Cardiac fibroblast (primary cell): ENCODE data around the gene JAKMIP1.

Experiments
- DNase-seq, 2 donors: peaks; one replicate each; pipeline versions ENCODE4 v3.0.0 to v3.0.0-alpha.2; 2010; ENCODE audit warnings: low read depth in 2 of 2
- H3K4me3 ChIP-seq, 2 donors: replicated peaks in 1 of 2; 1 replicate in 1 of 2; 2 replicates in 1 of 2; pipeline ENCODE4 v1.5.1; 2011; ENCODE audit warnings: low read depth in 2 of 2, low read length in 2 of 2, mild to moderate bottlenecking in 2 of 2, moderate library complexity in 1 of 2
- TF ChIP-seq, protein P1 (sequence below): IDR thresholded peaks from one replicate; pipeline ENCODE4 v1.5.1; 2011; ENCODE audit warnings: low read depth, mild to moderate bottlenecking, low read length, inconsistent platforms

Gene JAKMIP1

GRCh38 chr4:5992828-5993321 is 207.5 kb downstream of the JAKMIP1 start:
- no peak for DNase-seq
- H3K4me3 ChIP-seq, result no peak overlapping the region
- TF ChIP-seq, protein P1, sequence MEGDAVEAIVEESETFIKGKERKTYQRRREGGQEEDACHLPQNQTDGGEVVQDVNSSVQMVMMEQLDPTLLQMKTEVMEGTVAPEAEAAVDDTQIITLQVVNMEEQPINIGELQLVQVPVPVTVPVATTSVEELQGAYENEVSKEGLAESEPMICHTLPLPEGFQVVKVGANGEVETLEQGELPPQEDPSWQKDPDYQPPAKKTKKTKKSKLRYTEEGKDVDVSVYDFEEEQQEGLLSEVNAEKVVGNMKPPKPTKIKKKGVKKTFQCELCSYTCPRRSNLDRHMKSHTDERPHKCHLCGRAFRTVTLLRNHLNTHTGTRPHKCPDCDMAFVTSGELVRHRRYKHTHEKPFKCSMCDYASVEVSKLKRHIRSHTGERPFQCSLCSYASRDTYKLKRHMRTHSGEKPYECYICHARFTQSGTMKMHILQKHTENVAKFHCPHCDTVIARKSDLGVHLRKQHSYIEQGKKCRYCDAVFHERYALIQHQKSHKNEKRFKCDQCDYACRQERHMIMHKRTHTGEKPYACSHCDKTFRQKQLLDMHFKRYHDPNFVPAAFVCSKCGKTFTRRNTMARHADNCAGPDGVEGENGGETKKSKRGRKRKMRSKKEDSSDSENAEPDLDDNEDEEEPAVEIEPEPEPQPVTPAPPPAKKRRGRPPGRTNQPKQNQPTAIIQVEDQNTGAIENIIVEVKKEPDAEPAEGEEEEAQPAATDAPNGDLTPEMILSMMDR, result no peak

- no peak overlapping the region for H3K4me3 ChIP-seq
- TF ChIP-seq, protein P1, result no peak
- no peak for DNase-seq
These were observed 208.1 kb downstream of the JAKMIP1 start for GRCh38 chr4:5992171-5992827.

- H3K4me3 ChIP-seq, result no peak overlapping the region
- TF ChIP-seq, protein P1, result no peak
- DNase-seq, result no peak
These were observed 208.9 kb downstream of the JAKMIP1 start for GRCh38 chr4:5991405-5991804.

GRCh38 chr4:5990446-5991160 is 209.7 kb downstream of the JAKMIP1 start:
- TF ChIP-seq, protein P1, result no peak
- no peak for DNase-seq

DNA sequence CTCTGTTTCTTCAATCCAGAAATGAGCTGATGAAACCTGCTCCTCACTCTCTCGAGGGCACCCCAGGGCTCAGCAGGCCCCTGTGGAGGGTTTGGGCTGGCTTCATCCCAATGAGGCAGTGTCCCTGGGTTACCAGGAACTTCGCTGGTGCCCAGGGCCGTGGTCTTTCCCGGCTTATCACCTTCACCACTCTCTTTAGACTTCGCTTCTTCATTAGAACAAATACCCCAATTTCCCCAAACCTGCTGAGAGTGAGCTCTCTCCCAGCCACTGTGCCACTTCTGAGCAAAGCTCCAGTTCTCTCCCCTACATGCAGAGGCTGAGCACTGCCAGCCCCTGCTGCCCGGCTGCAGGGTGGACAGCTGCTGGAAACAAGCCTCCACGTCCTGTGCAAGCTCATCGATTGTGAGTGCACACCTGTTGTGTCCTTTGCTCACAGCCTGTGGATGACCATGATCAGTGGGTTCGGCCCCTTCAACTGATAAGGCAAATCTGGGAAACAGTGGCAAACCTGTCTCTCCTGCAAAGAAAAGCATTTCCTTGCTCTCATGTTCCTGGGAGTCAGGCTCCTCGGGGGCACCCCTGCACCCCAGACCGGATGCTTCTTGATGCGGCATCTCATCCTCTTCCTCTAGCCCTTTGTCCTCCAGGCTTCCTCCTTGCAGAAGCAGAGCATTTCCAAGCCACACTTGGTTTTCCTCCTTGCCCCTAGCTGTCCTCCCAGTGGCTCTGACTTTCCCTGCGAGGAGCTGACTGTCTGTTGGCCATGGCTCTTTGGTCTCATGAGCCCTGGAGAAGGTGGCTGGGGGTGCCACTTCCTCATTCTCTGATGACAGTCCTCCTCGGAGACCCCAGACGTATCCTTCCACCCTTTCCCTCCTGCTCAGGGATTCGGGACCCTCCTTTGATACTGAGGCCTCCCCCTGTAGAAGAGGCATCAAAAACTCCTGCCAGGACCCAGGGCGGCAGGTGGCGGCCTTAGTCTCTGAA is 210.8 kb downstream of the JAKMIP1 start:
- H3K4me3 ChIP-seq, result no peak overlapping the region
- TF ChIP-seq, protein P1, result no peak
- DNase-seq, result no peak

More at GRCh38 chr4:5990446-5991160, 209.7 kb downstream of the JAKMIP1 start:
- no peak overlapping the region for H3K4me3 ChIP-seq

DNA sequence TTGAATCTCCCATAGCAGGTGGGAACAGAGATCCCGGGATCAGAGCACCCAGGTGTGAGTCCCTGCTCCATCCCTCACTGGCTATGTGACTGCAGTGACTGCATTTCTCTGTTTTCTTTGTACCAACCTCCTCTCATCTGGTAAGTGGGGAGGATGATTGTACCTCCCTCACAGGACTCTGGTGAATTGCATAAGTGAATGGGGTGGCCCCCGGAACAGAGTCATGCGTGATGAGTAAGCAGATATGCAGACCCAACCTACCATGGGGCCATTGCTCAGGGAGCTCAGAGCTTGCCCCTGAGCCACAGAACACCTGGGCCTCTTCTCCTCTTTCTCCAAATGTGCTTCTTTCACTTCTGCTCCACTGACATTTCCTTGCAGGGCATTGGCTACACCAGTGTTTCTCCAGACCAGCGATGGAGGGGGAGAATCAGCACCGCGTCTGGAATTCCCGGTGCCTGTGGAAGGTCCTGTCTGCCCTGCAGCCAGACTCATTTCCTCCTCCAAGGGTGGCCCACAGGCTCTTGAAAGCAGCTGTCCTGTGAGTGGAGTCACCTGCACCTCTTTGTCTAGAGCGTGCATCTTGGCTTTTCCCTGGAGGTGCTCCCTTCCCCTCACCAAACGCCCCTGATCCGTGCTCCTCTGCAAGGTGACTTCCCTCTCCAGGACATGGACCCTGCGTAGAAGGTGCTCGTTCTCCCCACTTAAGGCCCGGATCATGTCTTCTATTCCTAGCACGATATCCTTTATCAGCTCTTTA is 212.1 kb downstream of the JAKMIP1 start:
- no peak for DNase-seq
- H3K4me3 ChIP-seq, result no peak overlapping the region
- TF ChIP-seq, protein P1, result no peak
